Activated CD8-positive, alpha-beta T cell treated with anti-CD3 and anti-CD28 coated beads for 36 hours (primary cell): Measurements from ENCODE around the gene PRX. TPM values are rescaled to one million over a fixed set of nuclear protein-coding genes. Genes with fewer than 3 reads are reported as not detected.

Source experiments
- ATAC-seq: fragments of 200-7000 bp; cut with Tn5 transposase; one replicate; pipeline ENCODE4 v1.10.0; 2021; ENCODE audit warnings: mild to moderate bottlenecking, moderate library complexity
- CTCF ChIA-PET: fragments of 350-600 bp; sonication (Branson Sonifier 250); formaldehyde crosslinking; loops from one replicate; lab custom pipeline; 2021; ENCODE audit warnings: antibody characterized with exemption; lab: Charles Lee
- POLR2A ChIA-PET: fragments of 350-600 bp; sonication (Branson Sonifier 250); formaldehyde crosslinking; loops from one replicate; lab custom pipeline; 2021; ENCODE audit warnings: antibody characterized with exemption; lab: Charles Lee
- DNase-seq: peaks from one replicate; pipeline ENCODE4 v3.0.0-alpha.2; 2020
- H3K27ac Mint-ChIP-seq: one replicate; pipeline ENCODE4 v1.8.0; 2021; ENCODE audit warnings: mild to moderate bottlenecking, mixed read lengths
- H3K27me3 Mint-ChIP-seq: one replicate; pipeline ENCODE4 v1.8.0; 2021; ENCODE audit warnings: mixed read lengths
- H3K36me3 Mint-ChIP-seq: one replicate; pipeline ENCODE4 v1.8.0; 2021; ENCODE audit warnings: low read depth, mixed read lengths
- H3K4me1 Mint-ChIP-seq: one replicate; pipeline ENCODE4 v1.8.0; 2021; ENCODE audit warnings: low read depth, mixed read lengths
- H3K4me3 Mint-ChIP-seq: one replicate; pipeline ENCODE4 v1.8.0; 2021; ENCODE audit warnings: mild to moderate bottlenecking, moderate library complexity, mixed read lengths
- H3K9me3 Mint-ChIP-seq: one replicate; pipeline ENCODE4 v1.8.0; 2021; ENCODE audit warnings: mixed read lengths
- intact Hi-C: fragments of 100-400 bp; cut with micrococcal nuclease; formaldehyde crosslinking; loops from one replicate; pipeline ENCODE4 v1.10.0; 2022
- total RNA-seq, 2 experiments: library from RNA; stranded (reverse); gene quantifications; one replicate each; pipeline ENCODE4 v1.2.3, GENCODE V29; 2021
- TF ChIP-seq, protein P1 (sequence below): fragments of 200-600 bp; IDR thresholded peaks from one replicate; pipeline ENCODE4 v1.8.0; 2022; ENCODE audit warnings: antibody characterized with exemption, mild to moderate bottlenecking

The PRX gene
- total RNA-seq, 2 experiments from 2014 or later: 1.2 TPM

DNA sequence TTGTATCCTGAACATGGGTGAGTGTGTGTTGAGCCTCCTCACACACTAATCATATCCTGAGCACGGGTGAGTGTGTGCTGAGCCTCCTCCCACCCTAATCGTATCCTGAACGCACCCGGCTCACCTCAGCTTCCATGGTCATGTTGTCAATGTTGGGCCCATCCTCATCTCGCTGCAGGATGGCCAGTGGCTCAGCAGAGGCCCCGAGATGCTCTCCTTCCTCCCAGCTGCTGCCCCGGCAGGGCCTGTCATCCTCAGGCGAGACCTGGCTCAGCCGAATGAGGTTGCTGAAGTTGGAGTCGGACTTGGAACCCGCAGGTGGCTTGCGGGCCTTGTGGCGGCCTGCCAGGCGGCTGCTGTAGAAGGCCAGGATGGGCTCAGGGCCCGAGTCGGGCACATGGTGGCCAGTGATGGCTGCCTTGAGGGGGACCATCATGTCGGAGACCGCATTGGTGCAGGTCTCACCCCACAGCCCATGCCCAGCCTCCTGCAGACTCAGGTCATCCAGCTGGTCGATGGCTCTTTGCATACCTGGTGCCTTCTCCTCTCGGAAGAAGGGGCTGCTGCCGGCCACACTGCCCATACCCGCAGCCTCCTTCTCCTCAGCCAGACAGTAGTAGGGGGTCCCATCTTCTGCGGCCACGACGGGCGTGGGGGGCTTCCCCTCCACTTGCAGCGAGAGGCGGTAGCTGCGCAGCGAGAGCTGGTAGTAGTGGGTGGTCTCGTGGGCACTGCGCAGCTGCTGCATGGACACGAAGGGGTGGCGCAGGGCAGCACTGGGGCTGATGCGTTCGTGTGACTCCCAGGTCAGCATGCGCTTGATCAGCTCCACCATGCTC lies 32.8 kb downstream of the PRX start:
- H3K4me3 Mint-ChIP-seq: no peak overlapping the region
- TF ChIP-seq, protein P1, sequence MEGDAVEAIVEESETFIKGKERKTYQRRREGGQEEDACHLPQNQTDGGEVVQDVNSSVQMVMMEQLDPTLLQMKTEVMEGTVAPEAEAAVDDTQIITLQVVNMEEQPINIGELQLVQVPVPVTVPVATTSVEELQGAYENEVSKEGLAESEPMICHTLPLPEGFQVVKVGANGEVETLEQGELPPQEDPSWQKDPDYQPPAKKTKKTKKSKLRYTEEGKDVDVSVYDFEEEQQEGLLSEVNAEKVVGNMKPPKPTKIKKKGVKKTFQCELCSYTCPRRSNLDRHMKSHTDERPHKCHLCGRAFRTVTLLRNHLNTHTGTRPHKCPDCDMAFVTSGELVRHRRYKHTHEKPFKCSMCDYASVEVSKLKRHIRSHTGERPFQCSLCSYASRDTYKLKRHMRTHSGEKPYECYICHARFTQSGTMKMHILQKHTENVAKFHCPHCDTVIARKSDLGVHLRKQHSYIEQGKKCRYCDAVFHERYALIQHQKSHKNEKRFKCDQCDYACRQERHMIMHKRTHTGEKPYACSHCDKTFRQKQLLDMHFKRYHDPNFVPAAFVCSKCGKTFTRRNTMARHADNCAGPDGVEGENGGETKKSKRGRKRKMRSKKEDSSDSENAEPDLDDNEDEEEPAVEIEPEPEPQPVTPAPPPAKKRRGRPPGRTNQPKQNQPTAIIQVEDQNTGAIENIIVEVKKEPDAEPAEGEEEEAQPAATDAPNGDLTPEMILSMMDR: no peak
- ATAC-seq (no peak), DNase-seq (no peak)
- ChIA-PET POLR2A (interaction anchor here (0.9 kb wide), 1 partner anchor 23 kb away, joined by 3 read pairs; no protein-coding TSS in a partner anchor), CTCF (interaction anchor here (1.4 kb wide), 1 partner anchor 75 kb away, joined by 6 read pairs; no protein-coding TSS in a partner anchor)
- H3K27ac Mint-ChIP-seq: no peak overlapping the region
- H3K9me3 Mint-ChIP-seq: no peaks in the 10 kb centered on the region
- no peaks in the 10 kb centered on the region for H3K4me1 Mint-ChIP-seq
- H3K27me3 Mint-ChIP-seq: no peaks in the 10 kb centered on the region
- no peaks in the 10 kb centered on the region for H3K36me3 Mint-ChIP-seq
- intact Hi-C loops: no loop called here

DNA sequence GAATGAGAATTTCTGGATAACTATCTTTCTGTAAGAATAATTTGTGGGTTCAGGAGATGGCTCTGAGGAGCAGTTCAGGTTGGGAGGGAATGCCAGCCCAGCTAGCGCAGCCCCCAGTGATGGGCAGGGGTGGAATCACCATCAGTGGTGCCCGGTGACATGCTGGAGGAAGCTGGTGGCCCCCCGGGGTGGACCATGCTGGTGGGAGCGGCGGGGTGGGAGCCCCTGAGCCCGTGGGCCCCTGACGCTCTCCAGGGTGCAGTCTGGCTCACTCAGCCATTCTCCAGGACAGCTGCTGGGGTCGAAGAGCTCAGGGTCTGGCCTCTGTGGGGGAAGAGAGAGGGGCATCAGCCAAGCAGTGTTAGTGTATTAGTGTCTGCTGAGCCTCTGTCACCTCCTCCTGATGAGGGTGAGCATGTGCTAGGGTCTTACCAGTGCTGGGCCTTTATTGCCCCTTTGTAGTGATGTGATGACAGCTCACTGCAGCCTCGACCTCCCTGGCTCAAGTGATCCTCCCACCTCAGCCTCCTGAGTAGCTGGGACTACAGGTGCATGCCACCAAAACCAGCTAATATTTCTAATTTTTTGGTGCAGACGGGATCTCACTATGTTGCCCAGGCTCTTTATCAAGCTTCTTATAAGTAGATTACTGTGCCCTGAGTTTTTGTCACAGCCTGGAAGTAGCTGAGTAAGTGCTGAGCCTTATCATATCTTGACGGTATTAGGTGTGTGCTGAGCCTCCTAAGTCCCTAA lies 33.6 kb downstream of the PRX start:
- ATAC-seq: no peak
- no peak overlapping the region for H3K27ac Mint-ChIP-seq
- intact Hi-C loops: no loop called here
- H3K4me1 Mint-ChIP-seq: peaks cover 4% of the 10 kb centered on the region
- TF ChIP-seq, protein P1: no peak
- ChIA-PET POLR2A (no interaction called here), CTCF (interaction anchor here (1.4 kb wide), 1 partner anchor 74 kb away, joined by 6 read pairs; no protein-coding TSS in a partner anchor)
- no peak overlapping the region for H3K4me3 Mint-ChIP-seq
- H3K36me3 Mint-ChIP-seq: peaks cover under 1% of the 10 kb centered on the region
- H3K27me3 Mint-ChIP-seq: no peaks in the 10 kb centered on the region
- no peaks in the 10 kb centered on the region for H3K9me3 Mint-ChIP-seq
- no peak for DNase-seq

DNA sequence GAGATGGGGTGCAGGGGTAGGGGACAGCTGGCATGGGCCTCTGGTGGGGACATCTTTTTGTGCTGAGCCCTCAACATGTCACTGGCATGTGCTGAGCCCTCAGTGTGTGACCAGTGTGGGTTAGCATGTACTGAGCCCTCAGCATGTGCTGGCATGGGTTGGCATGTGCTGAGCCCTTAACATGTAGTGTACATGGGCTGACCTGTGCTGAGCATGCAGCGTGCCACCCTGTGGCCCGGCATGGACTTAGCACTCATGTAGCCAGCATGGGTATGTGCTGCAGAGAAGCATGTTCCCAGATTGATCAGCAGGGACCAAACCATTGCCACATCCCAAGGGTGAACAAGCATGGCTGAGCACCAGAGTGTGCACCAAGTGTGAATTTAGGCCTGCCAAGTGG lies 34.7 kb downstream of the PRX start:
- TF ChIP-seq, protein P1: no peak
- intact Hi-C loops: no loop called here
- Mint-ChIP-seq H3K4me3 (no peak overlapping the region), H3K36me3 (peaks cover 3% of the 10 kb centered on the region), H3K27ac (no peak overlapping the region), H3K4me1 (peaks cover 6% of the 10 kb centered on the region), H3K9me3 (no peaks in the 10 kb centered on the region), H3K27me3 (no peaks in the 10 kb centered on the region)
- CTCF ChIA-PET: no interaction called here
- POLR2A ChIA-PET: no interaction called here
- ATAC-seq: no peak
- DNase-seq: no peak

DNA sequence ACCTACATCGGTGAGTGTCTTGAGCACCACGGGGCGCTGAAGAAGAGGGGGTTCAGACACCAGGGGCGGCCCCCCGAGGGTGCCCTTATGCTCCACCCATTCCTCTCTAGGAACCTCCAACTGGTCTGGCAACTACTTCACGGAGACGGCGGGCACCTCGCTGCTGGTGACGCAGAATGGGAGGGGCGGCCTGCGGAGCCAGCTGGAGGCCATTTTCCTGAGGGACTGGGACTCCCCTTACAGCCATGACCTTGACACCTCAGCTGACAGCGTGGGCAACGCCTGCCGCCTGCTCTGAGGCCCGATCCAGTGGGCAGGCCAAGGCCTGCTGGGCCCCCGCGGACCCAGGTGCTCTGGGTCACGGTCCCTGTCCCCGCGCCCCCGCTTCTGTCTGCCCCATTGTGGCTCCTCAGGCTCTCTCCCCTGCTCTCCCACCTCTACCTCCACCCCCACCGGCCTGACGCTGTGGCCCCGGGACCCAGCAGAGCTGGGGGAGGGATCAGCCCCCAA lies 35.2 kb downstream of the PRX start:
- H3K27ac Mint-ChIP-seq: no peak overlapping the region
- TF ChIP-seq, protein P1: no peak
- H3K36me3 Mint-ChIP-seq: peaks cover 3% of the 10 kb centered on the region
- H3K9me3 Mint-ChIP-seq: no peaks in the 10 kb centered on the region
- CTCF ChIA-PET: no interaction called here
- H3K27me3 Mint-ChIP-seq: no peaks in the 10 kb centered on the region
- intact Hi-C loops: no loop called here
- ATAC-seq: no peak
- no peak for DNase-seq
- peaks cover 6% of the 10 kb centered on the region for H3K4me1 Mint-ChIP-seq
- POLR2A ChIA-PET: no interaction called here
- no peak overlapping the region for H3K4me3 Mint-ChIP-seq
